Suprapubic skin (tissue), 4 donors: Measurements from ENCODE around the gene NTPCR. TPM values are rescaled to one million over a fixed set of nuclear protein-coding genes. Genes with fewer than 3 reads are reported as not detected.
A peak's percentile ranks its signal among the peaks of the same experiment; 100 is the strongest.

ENCODE experiments used
- DNase-seq, 2 donors: peaks; one replicate each; pipeline ENCODE4 v3.0.0-alpha.2; 2019; ENCODE audit warnings: low spot score in 2 of 2
- H3K27ac ChIP-seq: fragments of 200-600 bp; sonication (generic); one replicate; pipeline ENCODE4 v1.5.1; 2019
- H3K27me3 ChIP-seq: fragments of 200-600 bp; sonication (generic); one replicate; pipeline ENCODE4 v1.5.1; 2019
- H3K36me3 ChIP-seq: fragments of 200-600 bp; sonication (generic); one replicate; pipeline ENCODE4 v1.5.1; 2019
- H3K4me1 ChIP-seq: fragments of 200-600 bp; sonication (generic); one replicate; pipeline ENCODE4 v1.5.1; 2019
- H3K4me3 ChIP-seq: fragments of 200-600 bp; sonication (generic); one replicate; pipeline ENCODE4 v1.5.1; 2019; ENCODE audit warnings: mild to moderate bottlenecking
- H3K9me3 ChIP-seq: fragments of 200-600 bp; sonication (generic); one replicate; pipeline ENCODE4 v1.5.1; 2019
- EP300 ChIP-seq: sonication (generic); formaldehyde crosslinking; IDR thresholded peaks from one replicate; pipeline ENCODE4 v1.6.1; 2017; ENCODE audit warnings: antibody characterized with exemption
- POLR2A ChIP-seq, 2 donors: fragments of 450-650 bp; IDR thresholded peaks; one replicate each; pipeline ENCODE4 v1.6.1; 2017; ENCODE audit warnings: antibody characterized with exemption in 2 of 2, mild to moderate bottlenecking in 2 of 2, moderate library complexity in 2 of 2
- POLR2AphosphoS5 ChIP-seq, 3 donors: sonication (generic); formaldehyde crosslinking; IDR thresholded peaks; one replicate each; pipeline ENCODE4 v1.6.1; 2017; ENCODE audit warnings: antibody characterized with exemption in 3 of 3
- WGBS: methylation state at CpG from one replicate; pipeline ENCODE4 v1.1.5; 2018; 5-methylcytosine and 5-hydroxymethylcytosine counted together
- total RNA-seq, 4 donors: library from RNA; depleted of rRNA; stranded (reverse); fragments of >200 nt; gene quantifications; one replicate each; pipeline ENCODE4 v1.1.0, GENCODE V29; 2016
- TF ChIP-seq, protein P1 (sequence below), 2 donors: fragments of 200-600 bp in 1 of 2; fragments of 450-650 bp in 1 of 2; sonication (generic) in 1 of 2; IDR thresholded peaks; one replicate each; pipeline ENCODE4 v1.5.1; 2016 to 2019; ENCODE audit warnings: antibody characterized with exemption in 2 of 2, mild to moderate bottlenecking in 1 of 2, moderate library complexity in 1 of 2

The NTPCR gene
- 10 to 100 TPM; 18.6 to 35.9 (median 28.4) TPM for total RNA-seq

DNA sequence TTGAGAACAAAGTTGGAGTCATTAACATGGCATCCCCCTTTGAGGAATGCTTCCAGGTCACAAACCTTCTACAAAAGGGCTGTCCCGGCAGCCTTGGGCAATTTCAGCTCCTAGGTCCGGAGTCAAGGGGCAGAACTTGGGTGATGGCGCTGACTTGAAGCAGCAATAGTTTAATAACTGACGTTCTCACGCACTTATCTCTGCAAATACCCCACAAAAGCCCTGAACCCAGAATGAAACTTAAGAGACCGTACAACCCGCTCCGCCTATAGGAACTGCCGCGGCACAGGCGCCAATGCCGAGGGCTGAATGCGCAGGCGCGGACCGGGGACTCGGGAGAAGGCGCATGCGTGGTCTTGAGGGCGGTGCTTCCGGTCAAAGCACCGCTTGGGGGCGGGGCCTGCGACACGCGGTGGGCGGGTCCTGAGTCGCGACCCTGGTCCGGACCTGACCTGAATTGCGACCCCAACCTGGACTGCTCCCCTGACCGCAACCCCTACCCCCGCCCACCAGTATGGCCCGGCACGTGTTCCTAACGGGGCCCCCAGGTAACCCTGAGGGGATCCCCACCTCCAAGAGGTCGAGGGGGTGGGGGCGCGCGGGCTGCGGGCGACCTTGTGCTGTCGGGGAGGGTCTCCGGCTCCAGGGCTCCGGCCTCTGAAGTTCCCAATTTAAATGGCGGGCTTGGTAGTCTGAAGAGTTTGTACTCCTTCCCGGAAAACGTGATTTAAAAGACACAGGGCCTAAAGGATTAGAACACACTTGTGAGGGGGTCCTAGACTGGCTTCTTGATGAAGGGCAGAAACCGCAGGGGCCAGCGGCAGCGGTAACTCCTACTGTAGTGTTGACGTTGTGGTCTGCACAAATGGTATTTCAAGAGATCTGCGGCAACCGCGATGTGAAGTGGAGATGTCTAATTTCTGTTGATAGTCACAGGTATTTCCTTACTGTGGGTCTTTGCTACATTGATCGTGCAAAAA is at the start of gene NTPCR:
Gene NTPCR (plus strand): TSS at position 415 of the 980 bp plus-strand sequence. CDS start 100 bp downstream, at position 515.
- H3K9me3 ChIP-seq, result no peaks in the 10 kb centered on the region
- H3K4me3 ChIP-seq, result peak within 1 kb of the TSS; percentile 69
- peak within 1 kb of the TSS; percentile 59 for H3K27ac ChIP-seq
- peaks cover 28% of the 10 kb centered on the region for H3K4me1 ChIP-seq
- DNase-seq, result peak; percentile 94
- H3K27me3 ChIP-seq, result no peaks in the 10 kb centered on the region
- WGBS, result under 1% methylated on average over 50 of the region's 56 CpGs
- H3K36me3 ChIP-seq, result no peaks in the 10 kb centered on the region
- TF ChIP-seq EP300 (no peak), POLR2AphosphoS5 (IDR thresholded peaks at IDR 0.05) (no peak), POLR2A (IDR thresholded peaks at IDR 0.05) (no peak)
- TF ChIP-seq, protein P1, sequence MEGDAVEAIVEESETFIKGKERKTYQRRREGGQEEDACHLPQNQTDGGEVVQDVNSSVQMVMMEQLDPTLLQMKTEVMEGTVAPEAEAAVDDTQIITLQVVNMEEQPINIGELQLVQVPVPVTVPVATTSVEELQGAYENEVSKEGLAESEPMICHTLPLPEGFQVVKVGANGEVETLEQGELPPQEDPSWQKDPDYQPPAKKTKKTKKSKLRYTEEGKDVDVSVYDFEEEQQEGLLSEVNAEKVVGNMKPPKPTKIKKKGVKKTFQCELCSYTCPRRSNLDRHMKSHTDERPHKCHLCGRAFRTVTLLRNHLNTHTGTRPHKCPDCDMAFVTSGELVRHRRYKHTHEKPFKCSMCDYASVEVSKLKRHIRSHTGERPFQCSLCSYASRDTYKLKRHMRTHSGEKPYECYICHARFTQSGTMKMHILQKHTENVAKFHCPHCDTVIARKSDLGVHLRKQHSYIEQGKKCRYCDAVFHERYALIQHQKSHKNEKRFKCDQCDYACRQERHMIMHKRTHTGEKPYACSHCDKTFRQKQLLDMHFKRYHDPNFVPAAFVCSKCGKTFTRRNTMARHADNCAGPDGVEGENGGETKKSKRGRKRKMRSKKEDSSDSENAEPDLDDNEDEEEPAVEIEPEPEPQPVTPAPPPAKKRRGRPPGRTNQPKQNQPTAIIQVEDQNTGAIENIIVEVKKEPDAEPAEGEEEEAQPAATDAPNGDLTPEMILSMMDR (IDR thresholded peaks at IDR 0.05), result no peak

- WGBS, result 45% methylated on average over 10 of the region's 10 CpGs
- H3K27ac ChIP-seq, result no peak overlapping the region
- H3K36me3 ChIP-seq, result no peaks in the 10 kb centered on the region
- no peaks in the 10 kb centered on the region for H3K9me3 ChIP-seq
- no peaks in the 10 kb centered on the region for H3K27me3 ChIP-seq
- DNase-seq, result no peak
- no peaks in the 10 kb centered on the region for H3K4me1 ChIP-seq
- no peak overlapping the region for H3K4me3 ChIP-seq
- TF ChIP-seq POLR2A (IDR thresholded peaks at IDR 0.05) (no peak), EP300 (no peak), POLR2AphosphoS5 (IDR thresholded peaks at IDR 0.05) (no peak)
- TF ChIP-seq, protein P1 (IDR thresholded peaks at IDR 0.05), result no peak
Measured at GRCh38 chr1:232900818-232901217, 49.6 kb upstream of the NTPCR start.

GRCh38 chr1:232901255-232901654 is 49.2 kb upstream of the NTPCR start:
- no peak overlapping the region for H3K4me3 ChIP-seq
- DNase-seq, result no peak
- no peak overlapping the region for H3K27ac ChIP-seq
- TF ChIP-seq POLR2A (IDR thresholded peaks at IDR 0.05) (no peak), POLR2AphosphoS5 (IDR thresholded peaks at IDR 0.05) (no peak), EP300 (no peak)
- TF ChIP-seq, protein P1 (IDR thresholded peaks at IDR 0.05), result no peak
- no peaks in the 10 kb centered on the region for H3K27me3 ChIP-seq
- H3K4me1 ChIP-seq, result no peaks in the 10 kb centered on the region
- H3K9me3 ChIP-seq, result no peaks in the 10 kb centered on the region
- WGBS, result 49% methylated on average over 4 of the region's 4 CpGs
- H3K36me3 ChIP-seq, result no peaks in the 10 kb centered on the region

GRCh38 chr1:232902774-232903350 is 47.5 kb upstream of the NTPCR start:
- no peak overlapping the region for H3K4me3 ChIP-seq

More at GRCh38 chr1:232902774-232903350, 47.5 kb upstream of the NTPCR start:
- no peaks in the 10 kb centered on the region for H3K4me1 ChIP-seq
- H3K27me3 ChIP-seq, result no peaks in the 10 kb centered on the region
- H3K27ac ChIP-seq, result no peak overlapping the region
- no peak for DNase-seq
- H3K9me3 ChIP-seq, result no peaks in the 10 kb centered on the region
- WGBS, result 43% methylated on average over 4 of the region's 4 CpGs
- TF ChIP-seq, protein P1 (IDR thresholded peaks at IDR 0.05), result no peak
- no peak for TF ChIP-seq POLR2AphosphoS5 (IDR thresholded peaks at IDR 0.05)
- TF ChIP-seq POLR2A (IDR thresholded peaks at IDR 0.05), result no peak
- TF ChIP-seq EP300, result no peak
- no peaks in the 10 kb centered on the region for H3K36me3 ChIP-seq
